HG02798 (cell line): ENCODE data around the gene SHH.

Source experiments
- ATAC-seq: cut with Tn5 transposase; IDR thresholded peaks from one replicate; pipeline ENCODE4 v1.9.1; 2021; ENCODE audit warnings: mild to moderate bottlenecking; ENCODE audit not compliant: unreplicated experiment, poor library complexity

SHH gene

GRCh38 chr7:155795401-155795800 is 16.9 kb downstream of the SHH start:
- no peak for ATAC-seq

- no peak for ATAC-seq
These were observed 18.1 kb downstream of the SHH start for GRCh38 chr7:155794196-155794595.

- no peak for ATAC-seq
These were observed 18.5 kb downstream of the SHH start for GRCh38 chr7:155793720-155794119.

GRCh38 chr7:155792999-155793560 is 19.2 kb downstream of the SHH start:
- ATAC-seq = no peak

DNA sequence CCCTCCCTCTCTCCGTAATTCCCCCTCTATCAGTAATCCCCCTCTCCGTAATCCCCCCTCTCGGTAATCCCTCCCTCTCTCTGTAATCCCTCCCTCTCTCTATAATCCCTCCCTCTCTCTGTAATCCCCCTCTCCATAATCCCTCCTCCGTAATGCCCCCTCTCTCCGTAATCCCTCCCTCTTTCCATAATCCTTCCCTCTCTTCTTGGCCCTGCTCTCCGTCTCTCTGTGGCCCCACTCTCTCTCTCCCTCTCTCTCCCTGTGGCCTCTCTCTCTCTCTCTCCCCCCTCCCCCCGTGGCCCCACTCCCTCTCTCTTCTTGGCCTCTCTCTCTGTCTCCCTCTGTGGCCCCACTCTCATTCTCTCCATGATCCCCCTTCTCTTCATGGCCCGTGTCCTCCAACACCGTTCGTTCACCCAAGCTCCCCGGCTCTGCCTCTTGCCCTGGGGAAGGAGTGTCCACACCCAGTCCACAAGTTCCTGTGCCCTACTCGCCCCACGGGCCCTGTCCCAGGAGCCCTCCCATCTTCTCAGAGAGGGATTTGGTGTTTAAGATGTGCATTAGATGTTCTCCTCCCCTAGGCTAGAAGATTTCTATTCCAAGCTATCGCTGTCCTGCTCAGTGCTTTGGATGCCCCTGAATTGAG is 19.8 kb downstream of the SHH start:
- no peak for ATAC-seq

DNA sequence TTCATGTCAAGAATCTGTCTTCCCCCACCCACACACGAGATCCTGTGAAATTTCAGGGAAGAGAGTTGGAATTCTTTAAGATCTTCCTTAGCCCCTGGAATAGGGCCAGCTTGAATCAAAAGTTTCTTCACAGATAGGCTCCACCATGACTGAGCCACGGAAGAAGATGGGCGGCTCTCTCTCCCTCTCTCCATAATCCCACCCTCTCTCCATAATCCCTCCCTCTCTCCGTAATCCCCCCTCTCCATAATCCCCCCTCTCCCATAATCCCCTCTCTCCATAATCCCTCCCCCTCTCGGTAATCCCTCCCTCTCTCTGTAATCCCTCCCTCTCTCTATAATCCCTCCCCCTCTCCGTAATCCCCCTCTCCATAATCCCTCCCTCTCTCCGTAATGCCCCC is 20.4 kb downstream of the SHH start:
- ATAC-seq = no peak

DNA sequence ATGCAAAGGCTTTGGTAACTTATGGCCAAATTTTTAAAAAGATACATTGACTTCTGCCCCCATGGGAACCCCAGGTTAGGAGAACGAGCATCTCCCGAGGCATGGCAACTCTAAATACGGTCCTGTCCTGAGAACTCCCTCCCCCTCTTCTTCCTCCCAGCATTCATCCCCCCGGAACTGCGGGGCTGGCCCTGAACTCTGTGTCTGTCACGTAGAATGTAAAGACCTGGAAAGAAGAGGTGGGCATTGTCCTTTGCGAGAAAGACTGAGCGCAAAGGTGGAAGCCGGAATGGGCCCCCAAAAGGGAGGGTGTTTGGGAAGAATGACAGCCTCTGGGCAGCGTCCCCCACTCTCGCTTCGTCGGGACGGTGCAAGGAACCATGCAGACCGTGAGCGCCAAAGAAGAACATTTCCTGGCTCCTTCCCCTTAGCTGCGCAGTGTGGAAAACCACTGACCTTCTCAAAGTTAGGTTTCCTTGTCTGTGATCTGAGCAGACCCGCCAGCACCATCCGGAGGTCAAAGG is 21.0 kb downstream of the SHH start:
- ATAC-seq = no peak

GRCh38 chr7:155790666-155791065 is 21.6 kb downstream of the SHH start:
- no peak for ATAC-seq

DNA sequence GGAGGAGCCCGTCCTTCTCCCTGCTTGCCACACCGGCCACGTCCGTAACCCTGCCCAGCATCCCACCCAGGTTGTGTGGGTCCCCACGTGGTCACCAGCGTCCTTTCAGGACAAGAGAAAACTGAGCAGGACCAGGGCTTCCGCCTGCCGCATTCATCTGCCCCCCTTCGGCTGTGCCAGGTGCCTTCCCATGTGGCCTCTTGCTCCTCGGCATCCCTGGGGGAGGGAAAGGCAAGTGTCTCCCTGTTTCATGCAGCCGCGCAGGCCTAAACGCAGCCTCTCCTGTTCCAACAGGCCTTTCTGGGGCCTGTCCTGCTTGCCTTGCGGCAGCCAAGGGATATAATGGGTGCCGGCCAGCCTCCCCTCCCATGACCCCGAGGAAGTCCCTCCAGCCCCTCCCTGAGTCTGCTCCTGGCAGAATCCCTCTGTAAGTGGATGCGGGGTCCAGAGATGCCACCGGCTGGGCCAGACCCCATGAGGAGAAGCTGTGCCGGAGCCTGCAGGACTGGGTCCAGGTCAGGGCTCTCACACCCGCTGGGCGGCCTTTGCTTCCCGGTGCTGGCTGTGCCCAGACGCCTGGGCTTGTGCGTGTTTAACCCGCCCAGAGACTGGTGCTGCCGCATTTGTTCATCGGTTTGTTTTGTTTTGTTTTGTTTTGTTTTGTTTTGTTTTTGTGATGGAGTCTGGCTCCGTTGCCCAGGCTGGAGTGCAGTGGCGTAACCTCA is 23.1 kb downstream of the SHH start:
- no peak for ATAC-seq

DNA sequence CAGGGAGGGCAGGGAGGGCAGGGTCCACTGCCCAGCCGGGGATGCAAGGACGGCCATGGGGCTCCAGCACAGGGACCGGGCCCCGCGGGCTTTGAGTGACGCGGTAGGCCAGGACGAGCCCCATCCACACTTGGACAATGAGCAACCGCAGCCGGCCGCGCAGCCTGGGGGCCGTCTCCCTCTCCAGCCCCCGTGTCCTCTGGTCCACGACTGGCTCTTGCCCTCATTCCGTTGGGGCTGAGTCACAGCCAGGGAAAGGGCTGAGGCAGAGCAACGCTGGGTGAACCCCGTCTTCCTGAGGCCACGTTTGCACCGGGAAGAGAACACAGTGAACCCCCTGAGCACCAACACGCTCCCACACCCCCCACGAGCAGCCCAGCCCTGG is 23.7 kb downstream of the SHH start:
- ATAC-seq = no peak

GRCh38 chr7:155787171-155787851 is 25.0 kb downstream of the SHH start:
- no peak for ATAC-seq

- no peak for ATAC-seq
These were observed 25.8 kb downstream of the SHH start for GRCh38 chr7:155786491-155786890.

DNA sequence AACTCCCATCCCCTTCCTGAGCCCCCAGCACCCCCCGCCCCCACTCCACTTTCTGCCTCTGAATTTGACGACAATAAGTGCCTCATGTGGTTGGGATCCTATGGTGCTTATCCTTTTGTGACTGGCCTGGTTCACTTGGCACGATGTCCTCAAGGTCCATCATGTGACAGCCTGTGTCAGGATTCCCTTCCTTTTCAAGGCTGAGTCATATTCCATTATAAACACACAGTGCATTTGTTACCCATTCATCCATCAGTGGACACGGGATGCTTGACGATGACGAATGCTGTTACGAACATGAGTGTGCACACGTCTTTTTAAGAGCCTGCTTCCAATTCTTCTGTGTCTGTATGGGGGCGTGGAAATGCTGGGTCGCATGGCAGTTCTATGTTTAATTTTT is 26.7 kb downstream of the SHH start:
- ATAC-seq = no peak

- ATAC-seq = no peak
These were observed 29.8 kb downstream of the SHH start for GRCh38 chr7:155782466-155782865.

DNA sequence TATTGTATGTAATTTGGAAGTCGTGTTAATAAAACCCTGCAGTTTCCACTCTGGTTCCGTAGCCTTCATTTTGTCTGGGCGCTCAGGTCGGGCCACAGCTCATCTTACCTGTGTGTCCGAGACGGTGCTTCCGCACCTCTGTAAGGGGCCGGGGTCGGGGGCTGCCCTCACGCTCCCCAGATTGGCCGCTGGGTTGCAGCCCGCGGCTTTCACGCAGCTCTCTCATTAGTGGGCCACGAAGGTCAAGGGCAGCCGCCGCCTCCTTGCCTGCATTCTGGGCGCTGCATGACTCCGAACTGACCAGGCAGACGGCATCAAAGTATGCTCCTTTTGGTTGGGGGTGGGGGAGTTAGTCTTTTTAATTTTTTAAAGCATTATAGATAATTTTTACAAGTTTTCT is 30.8 kb downstream of the SHH start:
- ATAC-seq = no peak

- ATAC-seq = no peak
These were observed 31.4 kb downstream of the SHH start for GRCh38 chr7:155780884-155781283.

- no peak for ATAC-seq
These were observed 33.9 kb downstream of the SHH start for GRCh38 chr7:155778349-155778748.

DNA sequence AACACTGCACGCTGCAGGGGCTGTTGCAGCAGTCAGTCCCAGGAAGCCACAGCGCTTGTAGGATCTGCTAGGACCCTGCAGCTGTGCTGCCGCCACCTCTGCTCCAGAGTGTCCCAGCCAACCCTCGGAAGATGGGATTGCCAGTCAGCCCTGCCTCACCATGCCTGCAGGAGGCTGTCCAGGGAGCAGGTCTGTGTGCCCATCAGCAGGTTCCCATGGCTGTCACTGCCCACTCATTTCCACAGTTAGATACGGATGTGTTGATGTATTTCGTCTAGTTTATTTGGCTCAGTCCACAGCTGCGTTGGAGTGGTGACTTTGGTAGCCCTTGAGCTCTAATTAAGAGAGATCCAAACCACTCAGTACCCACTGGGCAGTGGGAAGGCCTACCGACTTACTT is 35.7 kb downstream of the SHH start:
- no peak for ATAC-seq

DNA sequence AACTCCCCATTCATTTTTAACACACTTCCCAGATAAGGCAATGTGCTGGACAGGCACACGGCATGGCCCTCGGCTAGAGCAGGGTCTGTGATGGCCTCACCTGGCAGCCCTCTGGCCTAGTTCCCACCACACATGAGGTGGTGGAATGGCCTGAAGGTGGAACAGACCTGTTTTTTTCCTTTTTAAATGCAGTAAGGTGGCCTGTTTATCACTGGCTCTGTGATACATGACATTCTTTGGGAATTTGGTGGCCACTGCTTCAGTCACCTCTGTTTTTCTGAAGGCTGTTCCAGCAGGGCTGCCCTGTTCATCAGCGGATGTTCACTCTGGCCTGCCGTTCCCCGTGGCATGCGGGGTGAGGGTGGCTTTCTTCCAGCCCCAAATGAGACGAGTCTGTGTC is 36.6 kb downstream of the SHH start:
- no peak for ATAC-seq

GRCh38 chr7:155774947-155775346 is 37.3 kb downstream of the SHH start:
- no peak for ATAC-seq

GRCh38 chr7:155773531-155773930 is 38.7 kb downstream of the SHH start:
- no peak for ATAC-seq
